ENCODE measurements around the gene PPP3CA.
A peak's percentile ranks its signal among the peaks of the same experiment; 100 is the strongest.
"Not testable (repeated sequence)": the region's sequence is repeated elsewhere in the genome, so short reads cannot be mapped to it uniquely, and the experiment has no call there.

PPP3CA gene

GRCh38 chr4:101131058-101131457 is 216.3 kb downstream of the PPP3CA start:
- DNase-seq = not testable (repeated sequence)

GRCh38 chr4:101128898-101129297 is 218.4 kb downstream of the PPP3CA start:
- not testable (repeated sequence) for DNase-seq

- DNase-seq = no peak
Observed at GRCh38 chr4:101128473-101128872, 218.9 kb downstream of the PPP3CA start.

GRCh38 chr4:101127176-101127790 is 220.0 kb downstream of the PPP3CA start:
- DNase-seq = no peak

DNA sequence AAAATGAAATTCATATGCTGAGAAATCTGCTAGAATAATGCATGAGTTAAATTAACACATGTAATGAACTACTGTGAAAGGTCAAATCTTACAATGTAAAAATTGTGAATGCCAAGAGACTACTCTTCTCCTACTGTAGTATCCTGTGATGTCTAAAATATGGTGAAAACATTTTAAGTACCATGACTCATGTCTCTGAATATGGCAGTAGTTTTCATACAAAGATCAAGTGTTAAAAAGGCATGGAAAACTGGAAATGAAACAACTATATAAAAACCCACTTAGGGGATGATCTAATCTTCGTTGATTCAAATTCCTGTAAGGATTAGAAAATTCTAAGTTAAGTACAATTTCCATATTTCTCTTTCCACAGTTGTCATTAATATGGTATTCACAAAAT is 221.3 kb downstream of the PPP3CA start:
- no peak for DNase-seq

GRCh38 chr4:101125045-101125942 is 222.0 kb downstream of the PPP3CA start:
- DNase-seq = no peak

DNA sequence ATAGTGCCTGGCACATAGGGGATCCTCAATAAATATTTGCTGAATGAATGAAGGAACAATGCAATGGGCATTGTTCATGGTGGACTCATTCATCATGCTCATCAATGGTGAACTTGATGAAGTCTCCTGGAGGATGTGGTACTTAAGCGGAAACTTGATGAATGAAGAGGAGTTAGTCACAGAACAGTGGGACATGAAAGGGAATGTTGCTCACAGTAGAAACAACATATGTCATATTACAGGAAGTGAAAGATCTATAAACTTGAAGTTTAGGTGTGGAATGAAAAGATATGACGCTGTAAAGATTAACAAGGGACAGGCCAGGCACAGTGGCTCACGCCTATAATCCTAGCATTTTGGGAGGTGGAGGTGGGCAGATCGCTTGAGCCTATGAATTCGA is 224.1 kb downstream of the PPP3CA start:
- DNase-seq = no peak

GRCh38 chr4:101122019-101122418 is 225.3 kb downstream of the PPP3CA start:
- DNase-seq = no peak

GRCh38 chr4:101119141-101119540 is 228.2 kb downstream of the PPP3CA start:
- DNase-seq = no peak

DNA sequence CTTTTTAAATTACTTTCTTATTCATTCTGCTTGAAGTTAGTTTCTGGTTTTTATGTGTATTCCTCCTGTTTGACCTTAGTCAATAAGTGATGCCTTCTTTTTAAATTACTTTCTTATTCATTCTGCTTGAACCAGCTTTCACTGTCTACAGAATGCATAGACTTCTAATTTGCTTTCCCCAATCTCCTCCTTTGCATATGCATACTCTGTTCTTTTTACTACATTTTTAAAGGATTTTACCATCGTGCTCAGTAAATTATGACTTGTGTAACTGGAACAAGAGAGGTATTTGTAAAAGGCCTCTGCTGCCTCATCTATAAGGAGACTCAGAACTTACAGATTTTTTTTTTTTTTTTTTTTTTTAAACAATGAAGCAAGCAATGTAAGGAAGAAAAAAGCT is 228.7 kb downstream of the PPP3CA start:
- no peak for DNase-seq

GRCh38 chr4:101115887-101116286 is 231.4 kb downstream of the PPP3CA start:
- DNase-seq = no peak

- no peak for DNase-seq
Observed at GRCh38 chr4:101114936-101115372, 232.4 kb downstream of the PPP3CA start.

- DNase-seq = no peak
Observed at GRCh38 chr4:101104312-101105052, 242.8 kb downstream of the PPP3CA start.

GRCh38 chr4:101103381-101104142 is 243.8 kb downstream of the PPP3CA start:
- no peak for DNase-seq

DNA sequence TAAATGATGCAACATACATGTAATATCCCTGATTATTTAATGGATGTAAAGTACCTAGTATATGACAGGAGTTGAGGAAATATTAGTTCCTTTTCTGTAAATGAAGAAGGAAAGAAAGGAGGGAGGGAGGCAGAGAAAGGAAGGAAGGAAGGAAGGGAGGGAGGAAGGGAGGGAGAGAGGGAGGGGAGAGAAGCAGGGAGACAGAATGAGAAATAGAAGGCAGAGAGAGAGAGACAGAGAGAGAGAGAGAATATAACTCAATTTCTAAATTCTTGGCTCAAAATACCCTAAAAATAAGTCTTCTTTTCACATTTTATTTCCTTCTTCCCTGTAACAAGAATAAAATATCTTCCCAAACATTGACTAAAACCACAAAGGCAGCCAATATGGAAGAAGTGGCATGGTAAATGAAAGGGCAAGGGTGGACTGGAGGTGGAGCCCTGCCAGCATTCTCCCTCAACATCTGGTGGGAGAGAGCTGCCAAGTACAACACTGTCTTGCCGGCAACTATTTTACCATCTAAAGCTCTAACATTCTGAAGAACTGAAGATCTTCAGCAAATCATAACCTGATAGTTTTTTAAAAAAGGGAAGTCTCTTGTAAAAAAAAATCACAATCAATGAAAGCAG is 245.1 kb downstream of the PPP3CA start:
- DNase-seq = peak; percentile 17

- no peak for DNase-seq
Observed at GRCh38 chr4:101101072-101101471, 246.3 kb downstream of the PPP3CA start.

GRCh38 chr4:101098666-101099400 is 248.5 kb downstream of the PPP3CA start:
- DNase-seq = no peak

GRCh38 chr4:101092609-101093008 is 254.7 kb downstream of the PPP3CA start:
- DNase-seq = not testable (repeated sequence)

DNA sequence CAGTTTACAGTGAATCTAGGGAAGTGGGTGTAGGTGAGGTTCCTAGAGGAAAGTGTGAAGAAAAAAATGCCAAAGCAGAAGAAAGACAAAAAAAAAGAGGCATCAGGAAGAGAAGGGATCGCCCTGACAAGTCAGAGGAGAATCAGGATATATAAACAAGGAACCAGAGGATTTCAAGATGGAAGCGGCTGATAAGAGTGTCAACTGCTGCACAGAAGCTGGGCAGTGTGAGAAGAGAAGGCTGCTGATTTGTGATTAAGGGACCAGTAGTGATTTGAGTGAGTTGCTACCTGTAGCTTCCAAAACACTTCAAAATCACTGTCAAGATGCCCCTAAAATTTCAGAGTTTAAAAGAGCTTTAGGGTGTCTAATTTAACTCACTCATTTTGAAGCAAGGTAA is 258.2 kb downstream of the PPP3CA start:
- DNase-seq = no peak

DNA sequence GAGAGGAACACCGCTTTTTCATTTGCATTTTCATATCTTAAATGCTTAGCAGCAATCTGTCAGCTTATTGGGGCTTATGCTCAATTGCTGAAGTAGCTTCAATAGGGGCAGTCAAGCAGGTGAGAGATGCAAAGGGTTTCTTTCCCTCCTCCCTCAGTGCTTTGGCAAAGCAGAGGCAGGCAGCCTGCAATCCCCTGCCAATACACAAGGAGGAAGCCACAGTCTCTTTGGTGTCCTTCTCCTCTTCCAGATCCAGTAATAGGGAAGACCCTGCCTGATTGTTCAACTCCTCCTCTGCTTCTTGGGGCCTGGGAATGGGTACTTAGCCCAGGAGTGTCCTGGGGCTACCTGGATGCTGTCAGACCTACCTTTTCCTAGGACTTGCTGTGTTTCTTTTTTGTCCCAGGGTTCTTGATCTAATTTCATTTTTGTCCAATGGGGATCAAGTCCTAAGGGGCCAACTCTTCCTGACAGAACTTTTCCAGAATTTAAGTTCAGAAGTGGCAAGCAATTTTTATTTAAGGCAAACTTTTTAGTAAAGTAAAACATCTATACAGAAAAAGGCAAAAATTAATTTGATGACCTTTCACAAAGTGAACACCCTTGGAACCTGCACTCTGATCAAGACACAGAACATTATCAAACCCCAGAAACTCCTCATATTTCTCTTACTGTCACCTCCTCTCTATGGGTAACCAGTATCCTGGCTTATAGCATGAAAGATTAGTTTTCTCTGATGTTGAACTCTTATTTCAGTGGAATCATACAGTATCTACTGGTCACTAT is 260.3 kb downstream of the PPP3CA start:
- DNase-seq = no peak

DNA sequence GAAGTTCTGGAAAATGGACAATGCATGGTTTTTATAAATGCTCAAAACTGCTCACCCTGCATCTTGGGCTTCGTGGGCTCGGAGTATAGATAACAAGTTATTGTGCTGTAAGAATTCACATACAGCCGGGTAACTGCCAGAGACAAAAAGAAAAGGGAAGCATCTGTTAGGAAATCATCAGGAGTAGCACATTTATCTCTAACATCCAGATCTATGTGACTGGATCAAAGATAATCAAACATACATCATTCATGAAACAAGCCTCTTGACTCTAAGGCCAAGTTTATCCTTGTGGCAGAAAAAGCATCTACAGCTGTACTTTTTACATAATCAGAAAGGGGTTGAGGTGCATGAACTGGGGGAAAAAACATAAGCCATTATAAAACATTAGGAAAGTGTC is 264.2 kb downstream of the PPP3CA start:
- no peak for DNase-seq

Data from NCI-H2171 (cell line).